Measurements from ENCODE around the gene STX1A. TPM values are rescaled to one million over a fixed set of nuclear protein-coding genes. Genes with fewer than 3 reads are reported as not detected.

Gene STX1A
- total and polyA plus RNA-seq, 2 of the 8 experiments (the other 6 are each of a cell fraction or from before 2014, with no cell fraction given), result 13.5 to 17.5 TPM

DNA sequence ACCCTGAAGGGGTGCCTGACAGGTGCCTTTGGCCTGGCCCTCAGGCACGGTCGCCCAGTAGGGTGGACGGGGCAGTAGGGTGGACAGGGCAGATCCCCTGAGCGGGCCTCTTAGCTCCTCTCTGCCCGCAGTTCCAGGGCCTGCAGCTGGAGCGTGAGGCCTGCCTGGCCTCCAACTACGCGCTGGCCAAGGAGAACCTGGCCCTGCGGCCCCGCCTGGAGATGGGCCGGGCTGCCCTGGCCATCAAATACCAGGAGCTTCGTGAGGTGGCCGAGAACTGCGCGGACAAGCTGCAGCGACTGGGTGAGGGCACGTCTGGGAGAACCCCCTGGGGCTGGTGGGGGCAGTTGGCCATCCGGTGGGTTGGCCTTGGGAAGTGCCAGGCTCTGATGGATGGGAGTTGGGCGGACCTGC, 50.2 kb downstream of the STX1A start:
- no peak overlapping the region for H3K14ac ChIP-seq (ENCODE audit: insufficient read length)
- peaks cover 0 to 20% (median 9%) of the 10 kb centered on the region in 4 experiments; a peak in 6 of 7 replicates for H3K4me1 ChIP-seq (replicated peaks in 1 of 4; ENCODE audit: control insufficient read depth in 3 of 4, insufficient read depth in 4 of 4, low read length in 3 of 4)
- H3K79me1 ChIP-seq (ENCODE audit: low read depth, low read length), result 0 out of 2 replicates have a peak, but pooled peaks cover 3% of the 10 kb centered on the region
- no peak overlapping the region for H3K56ac ChIP-seq (replicated peaks; ENCODE audit: insufficient read length, low read depth, low read length)
- no peak overlapping the region for H2BK20ac ChIP-seq (ENCODE audit: low read length)
- 83% methylated on average over 19 of the region's 19 CpGs; no CpG with 5 or more reads in 1 of the 2 experiments for WGBS, 2 experiments (ENCODE audit: extremely low coverage in 1 of 2, insufficient coverage in 1 of 2, insufficient read length in 1 of 2, insufficient replicate concordance in 2 of 2, low coverage in 1 of 2, low lambda C conversion rate in 2 of 2, missing lambda C conversion rate in 1 of 2)
- no peaks in the 10 kb centered on the region for H4K20me1 ChIP-seq (replicated peaks in 1 of 2; ENCODE audit: control insufficient read depth in 1 of 2, insufficient read depth in 2 of 2, low read length in 2 of 2)
- no peak overlapping the region for H3K9ac ChIP-seq (replicated peaks in 1 of 4; ENCODE audit: extremely low read depth in 1 of 4, low read depth in 3 of 4, low read length in 3 of 4)
- no peak overlapping the region for H2AFZ ChIP-seq (ENCODE audit: low read length)
- no peak overlapping the region for H2BK12ac ChIP-seq (ENCODE audit: low read depth, low read length)
- no peak overlapping the region for H2BK120ac ChIP-seq (replicated peaks; ENCODE audit: low read depth, low read length)
- no peaks in the 10 kb centered on the region for H3K36me3 ChIP-seq (ENCODE audit: control insufficient read depth in 2 of 4, insufficient read depth in 4 of 4, low read length in 3 of 4)
- H4K91ac ChIP-seq (replicated peaks; ENCODE audit: insufficient read length, low read length), result no peak overlapping the region
- no peaks in the 10 kb centered on the region for H3K9me3 ChIP-seq (ENCODE audit: insufficient read depth in 2 of 2, low read depth in 1 of 2, low read length in 1 of 2)
- no peak overlapping the region for H3K4me3 ChIP-seq (ENCODE audit: extremely low read depth in 1 of 4, insufficient read depth in 2 of 4, low read depth in 3 of 4, low read length in 4 of 4)
- H3K27ac ChIP-seq (ENCODE audit: low read depth, low read length), result no peak overlapping the region
- H3K4me2 ChIP-seq (ENCODE audit: insufficient read depth in 1 of 2, low read depth in 2 of 2, low read length in 2 of 2), result peak overlapping the region in 1 of 2 experiments; percentile 76; a peak in 1 of 4 replicates
- CTCF ChIA-PET (ENCODE audit: partially characterized antibody), result interaction anchor here (0.7 to 9.1 kb wide), 12 partner anchors 11 to 63 kb away, joined by 3 to 72 read pairs (median 4); no protein-coding TSS in a partner anchor
- no peak overlapping the region for H2BK5ac ChIP-seq (ENCODE audit: low read depth, low read length)
- POLR2A ChIA-PET (ENCODE audit: partially characterized antibody), result interaction anchor here (0.6 to 2.1 kb wide), 10 partner anchors 13 to 147 kb away, joined by 3 to 6 read pairs (median 3); partner anchors contain the start of gene BAZ1B
- no peak overlapping the region for H3K18ac ChIP-seq (ENCODE audit: extremely low read depth, low read length)
- peaks cover 5% of the 10 kb centered on the region; the same call in 1 of the 2 replicates for H3K23me2 ChIP-seq (ENCODE audit: low read depth, low read length)
- H3K4ac ChIP-seq (replicated peaks; ENCODE audit: insufficient read length, low read depth, low read length), result no peak overlapping the region
- no peak for DNase-seq (ENCODE audit: low read depth in 1 of 2, low spot score in 2 of 2)
- H4K8ac ChIP-seq (ENCODE audit: extremely low read depth, insufficient read depth, low read length), result no peak overlapping the region; the same call in 1 of the 2 replicates
- FAIRE-seq, result no peak
- no peak overlapping the region for H4K5ac ChIP-seq (ENCODE audit: insufficient read length, low read depth, low read length)
- no peaks in the 10 kb centered on the region; a peak in 2 of 7 replicates for H3K27me3 ChIP-seq (replicated peaks in 1 of 4; ENCODE audit: control insufficient read depth in 3 of 4, extremely low read depth in 1 of 4, insufficient read depth in 3 of 4, low read length in 3 of 4)
- no peak overlapping the region for H2AK5ac ChIP-seq (ENCODE audit: low read depth, low read length)
- no peak overlapping the region for H3K23ac ChIP-seq (ENCODE audit: insufficient read length)
- H2BK15ac ChIP-seq (ENCODE audit: low read length), result no peak overlapping the region
- H3K79me2 ChIP-seq (ENCODE audit: control insufficient read depth in 1 of 2, insufficient read depth in 2 of 2, low read length in 2 of 2), result no peaks in the 10 kb centered on the region
- TF ChIP-seq KDM4A (IDR thresholded peaks at IDR 0.05; ENCODE audit: low read depth, low read length, severe bottlenecking) (no peak), SP1 (IDR thresholded peaks at IDR 0.05; ENCODE audit: low read depth, low read length) (no peak), FOSL1 (IDR thresholded peaks at IDR 0.05; ENCODE audit: insufficient read depth, low read depth, low read length) (no peak), TCF12 (IDR thresholded peaks at IDR 0.05; ENCODE audit: low read depth, low read length) (no peak), ATF2 (IDR thresholded peaks at IDR 0.05; ENCODE audit: low read length) (no peak), ASH2L (IDR thresholded peaks at IDR 0.05; ENCODE audit: low read length) (no peak), RXRA (IDR thresholded peaks at IDR 0.05; ENCODE audit: insufficient read depth, low read depth, low read length) (no peak), CHD2 (IDR thresholded peaks at IDR 0.05; ENCODE audit: low read length) (no peak), TEAD4 (IDR thresholded peaks at IDR 0.05; ENCODE audit: low read depth, low read length) (no peak), RNF2 (IDR thresholded peaks at IDR 0.05; ENCODE audit: borderline replicate concordance, low read depth, low read length, missing control alignments, poor library complexity, severe bottlenecking) (no peak), BCL11A (IDR thresholded peaks at IDR 0.05; ENCODE audit: low read depth in 2 of 2, low read length in 2 of 2) (no peak), BRCA1 (IDR thresholded peaks at IDR 0.05; ENCODE audit: low read depth, low read length) (no peak)

Data from H1 (cell line).